ENCODE results near the gene SRM.
"Not testable (repeated sequence)": the region's sequence is repeated elsewhere in the genome, so short reads cannot be mapped to it uniquely, and the experiment has no call there.

DNA sequence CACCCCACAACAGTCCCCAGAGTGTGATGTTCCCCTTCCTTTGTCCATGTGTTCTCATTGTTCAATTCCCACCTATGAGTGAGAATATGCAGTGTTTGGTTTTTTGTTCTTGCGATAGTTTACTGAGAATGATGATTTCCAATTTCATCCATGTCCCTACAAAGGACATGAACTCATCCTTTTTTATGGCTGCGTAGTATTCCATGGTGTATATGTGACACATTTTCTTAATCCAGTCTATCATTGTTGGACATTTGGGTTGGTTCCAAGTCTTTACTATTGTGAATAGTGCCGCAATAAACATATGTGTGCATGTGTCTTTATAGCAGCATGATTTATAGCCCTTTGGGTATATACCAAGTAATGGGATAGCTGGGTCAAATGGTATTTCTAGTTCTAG, 24.0 kb upstream of the SRM start:
- TF ChIP-seq, protein P1, sequence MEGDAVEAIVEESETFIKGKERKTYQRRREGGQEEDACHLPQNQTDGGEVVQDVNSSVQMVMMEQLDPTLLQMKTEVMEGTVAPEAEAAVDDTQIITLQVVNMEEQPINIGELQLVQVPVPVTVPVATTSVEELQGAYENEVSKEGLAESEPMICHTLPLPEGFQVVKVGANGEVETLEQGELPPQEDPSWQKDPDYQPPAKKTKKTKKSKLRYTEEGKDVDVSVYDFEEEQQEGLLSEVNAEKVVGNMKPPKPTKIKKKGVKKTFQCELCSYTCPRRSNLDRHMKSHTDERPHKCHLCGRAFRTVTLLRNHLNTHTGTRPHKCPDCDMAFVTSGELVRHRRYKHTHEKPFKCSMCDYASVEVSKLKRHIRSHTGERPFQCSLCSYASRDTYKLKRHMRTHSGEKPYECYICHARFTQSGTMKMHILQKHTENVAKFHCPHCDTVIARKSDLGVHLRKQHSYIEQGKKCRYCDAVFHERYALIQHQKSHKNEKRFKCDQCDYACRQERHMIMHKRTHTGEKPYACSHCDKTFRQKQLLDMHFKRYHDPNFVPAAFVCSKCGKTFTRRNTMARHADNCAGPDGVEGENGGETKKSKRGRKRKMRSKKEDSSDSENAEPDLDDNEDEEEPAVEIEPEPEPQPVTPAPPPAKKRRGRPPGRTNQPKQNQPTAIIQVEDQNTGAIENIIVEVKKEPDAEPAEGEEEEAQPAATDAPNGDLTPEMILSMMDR (IDR thresholded peaks at IDR 0.05) = not testable (repeated sequence)
- not testable (repeated sequence) for TF ChIP-seq POLR2A (IDR thresholded peaks at IDR 0.05; ENCODE audit: low read depth)

All from esophagus muscularis mucosa (tissue), 3 donors.